Small intestine (tissue), 7 donors: ENCODE data around the gene CYSRT1. TPM values are rescaled to one million over a fixed set of nuclear protein-coding genes. Genes with fewer than 3 reads are reported as not detected.
A peak's percentile ranks its signal among the peaks of the same experiment; 100 is the strongest.

Experiments used
- DNase-seq, 2 donors: peaks; one replicate each; pipeline versions ENCODE4 v3.0.0 to v3.0.0-alpha.2; 2013
- FAIRE-seq: peaks from 2 replicates; lab custom pipeline; 2012; peaks lifted over from hg19 to GRCh38; lab: Jason Lieb, UNC
- H3K27ac ChIP-seq, 3 donors: one replicate each; pipeline ENCODE4 v1.5.1; 2013; ENCODE audit warnings: low read length in 2 of 3, mild to moderate bottlenecking in 2 of 3, control low read depth in 1 of 3, inconsistent platforms in 1 of 3, low read depth in 1 of 3, moderate library complexity in 1 of 3
- H3K27me3 ChIP-seq, 3 donors: one replicate each; pipeline ENCODE4 v1.6.1; 2013; ENCODE audit warnings: low read length in 3 of 3, inconsistent platforms in 1 of 3; ENCODE audit not compliant: control insufficient read depth in 3 of 3, insufficient read depth in 3 of 3
- H3K36me3 ChIP-seq, 3 donors: one replicate each; pipeline ENCODE4 v1.6.1; 2013; ENCODE audit warnings: low read length in 3 of 3, inconsistent platforms in 1 of 3, low read depth in 1 of 3, mild to moderate bottlenecking in 1 of 3, moderate library complexity in 1 of 3; ENCODE audit not compliant: control insufficient read depth in 3 of 3, insufficient read depth in 2 of 3
- H3K4me1 ChIP-seq, 3 donors: one replicate each; pipeline ENCODE4 v1.6.1; 2013; ENCODE audit warnings: low read length in 2 of 3, inconsistent platforms in 1 of 3, low read depth in 1 of 3, mild to moderate bottlenecking in 1 of 3, moderate library complexity in 1 of 3; ENCODE audit not compliant: control insufficient read depth in 3 of 3, insufficient read depth in 2 of 3
- H3K4me3 ChIP-seq, 3 donors: one replicate each; pipeline ENCODE4 v1.5.1; 2013; ENCODE audit warnings: low read length in 3 of 3, control low read depth in 1 of 3, inconsistent platforms in 1 of 3, low read depth in 1 of 3, mild to moderate bottlenecking in 1 of 3, moderate library complexity in 1 of 3
- H3K9me3 ChIP-seq, 2 donors: one replicate each; pipeline ENCODE4 v1.6.1; 2013; ENCODE audit warnings: low read depth in 1 of 2, low read length in 1 of 2; ENCODE audit not compliant: control insufficient read depth in 2 of 2, insufficient read depth in 1 of 2
- WGBS, 3 donors: extraction: QIAGEN DNeasy Blood & Tissue Kit; methylation state at CpG; one replicate each; pipeline ENCODE4 v1.1.7; 2013; 5-methylcytosine and 5-hydroxymethylcytosine counted together
- polyA plus RNA-seq, 4 donors: library from polyadenylated mRNA; stranded (reverse) in 3 of 4; unstranded in 1 of 4; fragments of 200-250 nt in 3 of 4; fragments of 120-200 nt in 1 of 4; gene quantifications; one replicate each; pipeline versions ENCODE4 v1.2.1 to v1.2.3, GENCODE V29; 2013
- donor health status: healthy with polysubstance abuse.
- donor health status: control.
- donor health status: control.
- donor health status: Bipolar disorder and iron deficiency.
- donor health status: healthy.

CYSRT1 gene
- polyA plus RNA-seq, 4 donors: 0.57 to 70.0 (median 1.5) TPM

DNA sequence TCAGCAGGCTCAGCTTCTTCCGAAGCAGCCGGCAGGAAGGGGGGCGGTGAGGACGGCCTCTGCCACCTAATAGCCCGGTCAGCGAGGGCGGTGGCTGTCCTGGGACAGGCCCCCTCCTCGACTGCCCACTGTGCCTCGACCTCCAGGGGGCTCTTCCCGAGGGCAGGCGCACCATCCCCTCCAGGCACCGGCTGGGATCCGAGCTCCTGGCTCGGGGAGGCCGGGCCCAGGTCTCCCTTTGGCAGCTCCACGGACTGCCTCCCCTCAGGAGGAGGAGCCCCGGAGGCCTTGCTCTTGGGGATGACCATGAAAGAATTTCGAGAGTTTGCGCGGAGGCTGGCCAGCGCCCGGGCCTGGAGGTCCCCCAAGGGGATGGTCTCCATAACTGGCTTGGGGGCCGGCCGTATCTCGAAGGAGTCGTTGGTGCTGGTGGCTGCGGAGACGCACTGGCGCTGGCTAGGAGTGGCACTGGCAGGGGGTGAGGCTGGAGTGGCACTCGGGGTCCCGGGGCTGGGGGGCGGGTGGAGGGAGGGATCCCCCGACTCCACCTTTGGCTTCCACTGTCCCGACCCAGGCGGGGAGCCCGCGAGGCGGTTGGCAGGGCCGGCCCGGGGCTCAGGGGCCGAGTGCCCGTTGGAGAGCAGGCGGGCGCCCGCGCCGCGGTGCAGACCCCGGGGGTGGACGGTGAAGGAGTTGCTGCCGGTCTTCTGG lies 25.4 kb upstream of the CYSRT1 start:
- FAIRE-seq: no peak
- no peaks in the 10 kb centered on the region for H3K27me3 ChIP-seq
- H3K36me3 ChIP-seq: peaks cover 0 to 36% (median 0%) of the 10 kb centered on the region in 3 donors
- no peaks in the 10 kb centered on the region for H3K9me3 ChIP-seq
- DNase-seq: peak in 1 of 2 donors; percentile 42
- H3K4me1 ChIP-seq: peaks cover 0 to 67% (median 5%) of the 10 kb centered on the region in 3 donors
- H3K4me3 ChIP-seq: peak overlapping the region; percentile 63 to 95 (median 82)
- H3K27ac ChIP-seq: peak overlapping the region; percentile 83 to 99 (median 94)
- WGBS, 3 donors: 8 to 20% (median 13%) methylated on average over 29 to 51 of the region's 51 CpGs

DNA sequence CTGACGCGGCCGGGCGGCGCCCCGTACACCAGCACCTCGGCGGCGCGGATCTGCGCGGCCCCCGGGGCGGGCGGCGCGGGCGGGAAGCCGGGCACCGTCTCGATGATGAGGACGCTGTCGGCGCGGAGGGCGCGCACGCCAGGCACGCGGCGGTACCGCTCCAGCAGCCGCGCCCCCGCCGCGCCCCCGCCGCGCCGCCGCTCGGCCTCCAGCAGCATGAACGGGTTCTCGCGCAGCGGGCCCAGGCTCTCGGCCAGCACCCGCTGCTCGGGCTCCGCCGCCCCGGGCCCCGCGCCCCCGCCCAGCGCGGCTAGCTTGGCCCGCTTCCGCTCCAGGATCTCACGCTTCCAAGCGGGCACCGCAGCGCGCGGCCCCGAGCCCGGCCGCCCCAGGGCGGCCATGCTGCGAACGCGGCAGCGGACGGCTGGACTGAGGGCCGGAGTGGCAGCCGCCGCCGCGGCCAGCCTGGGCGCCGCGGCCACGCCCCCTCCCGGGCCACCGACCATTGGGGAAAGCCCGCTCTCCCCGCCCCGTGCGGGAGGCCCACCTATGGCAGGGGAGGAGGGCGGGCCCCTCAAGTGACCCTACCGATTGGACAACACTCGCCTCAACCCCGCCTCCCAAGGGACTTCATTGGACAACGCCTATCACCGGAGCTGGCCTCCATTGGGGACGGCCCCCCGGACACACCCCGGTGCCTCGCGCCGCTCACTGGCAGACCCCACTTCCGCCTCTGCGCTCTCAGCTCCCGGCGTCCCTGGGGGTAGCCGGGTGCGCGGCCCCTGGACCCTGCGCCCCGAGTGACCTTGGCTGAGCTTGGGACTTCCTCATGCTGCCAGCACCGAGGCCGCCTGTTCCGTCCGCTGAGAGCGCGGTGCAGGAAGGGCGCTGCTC lies 24.4 kb upstream of the CYSRT1 start, which contains the start of gene TPRN:
TSS of gene TPRN (minus strand) at position 431 of the 894 bp plus-strand sequence. CDS start at position 401, 30 bp downstream.
- Histone ChIP-seq H3K27ac (peak within 1 kb of the TSS; percentile 83 to 99 (median 94)), H3K4me1 (peaks cover 0 to 60% (median 7%) of the 10 kb centered on the region in 3 donors), H3K27me3 (no peaks in the 10 kb centered on the region), H3K36me3 (peaks cover 0 to 26% (median 0%) of the 10 kb centered on the region in 3 donors), H3K9me3 (no peaks in the 10 kb centered on the region), H3K4me3 (peak within 1 kb of the TSS; percentile 66 to 95 (median 82))
- 0 to 1% (median 1%) methylated on average over 47 to 118 of the region's 118 CpGs for WGBS, 3 donors
- FAIRE-seq (no peak), DNase-seq (peak; percentile 99 to 100)

DNA sequence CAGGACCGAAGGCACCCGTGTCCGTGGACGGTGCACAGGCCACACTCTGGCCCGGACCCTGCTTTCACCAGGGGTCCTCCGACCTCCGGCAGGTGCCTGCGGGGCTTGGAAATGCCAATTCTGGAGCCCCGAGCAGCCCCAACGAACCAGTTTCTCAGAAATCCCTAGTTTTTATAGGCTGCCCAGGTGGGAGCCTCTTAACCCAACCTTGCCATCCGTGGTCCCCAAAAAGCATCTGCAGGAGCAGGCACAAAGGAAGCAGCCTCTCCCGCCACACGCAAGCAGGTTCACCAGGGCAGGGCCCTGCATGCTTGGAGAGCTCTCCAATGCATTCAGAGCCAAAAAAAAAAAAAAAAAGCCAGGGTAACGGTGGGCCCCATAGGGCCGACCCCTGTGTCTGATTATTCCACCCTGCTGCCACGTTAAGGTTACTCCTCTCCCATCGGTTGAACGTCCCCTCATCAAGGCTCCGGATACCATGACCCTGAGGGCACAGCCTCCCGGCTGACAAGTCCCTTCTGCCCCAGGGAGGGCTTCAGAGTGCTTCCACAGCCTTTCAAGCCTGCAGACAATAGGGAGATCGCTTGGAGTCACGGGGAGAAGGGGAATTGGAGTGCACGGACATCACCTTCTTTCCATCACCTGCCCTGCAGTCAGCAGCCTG lies 23.6 kb upstream of the CYSRT1 start:
- Histone ChIP-seq H3K27ac (peak overlapping the region; percentile 74 to 88 (median 78)), H3K4me3 (peak overlapping the region; percentile 50 to 95 (median 66)), H3K9me3 (no peaks in the 10 kb centered on the region), H3K4me1 (peaks cover 4 to 56% (median 10%) of the 10 kb centered on the region in 3 donors), H3K27me3 (no peaks in the 10 kb centered on the region), H3K36me3 (peaks cover 0 to 22% (median 0%) of the 10 kb centered on the region in 3 donors)
- 12 to 19% (median 17%) methylated on average over 23 of the region's 23 CpGs for WGBS, 3 donors
- FAIRE-seq (no peak), DNase-seq (no peak)

DNA sequence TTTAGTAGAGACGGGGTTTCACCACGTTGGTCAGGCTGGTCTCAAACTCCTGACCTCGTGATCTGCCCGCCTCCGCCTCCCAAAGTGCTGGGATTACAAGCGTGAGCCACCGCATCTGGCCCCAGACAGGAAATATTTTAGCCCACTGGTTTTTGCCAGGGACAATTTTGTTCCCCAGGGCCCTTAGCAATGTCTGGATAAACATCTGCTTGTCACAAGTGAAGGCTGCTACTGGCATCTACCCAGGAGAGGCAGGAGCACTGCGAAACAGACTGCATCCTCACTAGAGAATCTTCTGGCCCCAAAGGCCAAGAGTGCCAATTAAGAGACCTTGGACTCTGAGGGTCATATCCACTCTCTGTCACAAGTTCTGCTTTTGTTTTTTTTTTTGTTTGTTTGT lies 22.0 kb upstream of the CYSRT1 start:
- WGBS, 3 donors: 73 to 81% (median 74%) methylated on average over 8 of the region's 8 CpGs
- H3K4me1 ChIP-seq: peaks cover 5 to 44% (median 13%) of the 10 kb centered on the region in 3 donors
- H3K4me3 ChIP-seq: no peak overlapping the region
- H3K27ac ChIP-seq: no peak overlapping the region
- H3K36me3 ChIP-seq: peaks cover 0 to 19% (median 0%) of the 10 kb centered on the region in 3 donors
- H3K27me3 ChIP-seq: no peaks in the 10 kb centered on the region
- DNase-seq: no peak
- no peak for FAIRE-seq
- no peaks in the 10 kb centered on the region for H3K9me3 ChIP-seq

DNA sequence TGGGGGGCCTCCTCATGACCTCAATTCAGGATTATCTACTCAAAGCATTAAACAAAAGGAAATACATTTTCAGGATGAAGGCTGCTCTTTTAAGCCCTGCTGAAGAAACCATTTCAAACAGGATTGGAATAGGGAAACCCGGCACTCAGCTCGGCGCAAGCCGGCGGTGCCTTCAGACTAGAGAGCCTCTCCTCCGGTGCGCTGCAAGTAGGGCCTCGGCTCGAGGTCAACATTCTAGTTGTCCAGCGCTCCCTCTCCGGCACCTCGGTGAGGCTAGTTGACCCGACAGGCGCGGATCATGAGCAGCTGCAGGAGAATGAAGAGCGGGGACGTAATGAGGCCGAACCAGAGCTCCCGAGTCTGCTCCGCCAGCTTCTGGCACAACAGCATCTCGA lies 20.2 kb upstream of the CYSRT1 start:
- no peak for DNase-seq
- H3K4me3 ChIP-seq: peak overlapping the region; percentile 87 to 95 (median 91)
- FAIRE-seq: no peak
- peaks cover 5 to 31% (median 13%) of the 10 kb centered on the region in 3 donors for H3K4me1 ChIP-seq
- no peaks in the 10 kb centered on the region for H3K27me3 ChIP-seq
- H3K9me3 ChIP-seq: no peaks in the 10 kb centered on the region
- peak overlapping the region; percentile 67 to 92 (median 92) for H3K27ac ChIP-seq
- 2 to 14% (median 4%) methylated on average over 21 of the region's 21 CpGs for WGBS, 3 donors
- H3K36me3 ChIP-seq: peaks cover 0 to 14% (median 0%) of the 10 kb centered on the region in 3 donors

DNA sequence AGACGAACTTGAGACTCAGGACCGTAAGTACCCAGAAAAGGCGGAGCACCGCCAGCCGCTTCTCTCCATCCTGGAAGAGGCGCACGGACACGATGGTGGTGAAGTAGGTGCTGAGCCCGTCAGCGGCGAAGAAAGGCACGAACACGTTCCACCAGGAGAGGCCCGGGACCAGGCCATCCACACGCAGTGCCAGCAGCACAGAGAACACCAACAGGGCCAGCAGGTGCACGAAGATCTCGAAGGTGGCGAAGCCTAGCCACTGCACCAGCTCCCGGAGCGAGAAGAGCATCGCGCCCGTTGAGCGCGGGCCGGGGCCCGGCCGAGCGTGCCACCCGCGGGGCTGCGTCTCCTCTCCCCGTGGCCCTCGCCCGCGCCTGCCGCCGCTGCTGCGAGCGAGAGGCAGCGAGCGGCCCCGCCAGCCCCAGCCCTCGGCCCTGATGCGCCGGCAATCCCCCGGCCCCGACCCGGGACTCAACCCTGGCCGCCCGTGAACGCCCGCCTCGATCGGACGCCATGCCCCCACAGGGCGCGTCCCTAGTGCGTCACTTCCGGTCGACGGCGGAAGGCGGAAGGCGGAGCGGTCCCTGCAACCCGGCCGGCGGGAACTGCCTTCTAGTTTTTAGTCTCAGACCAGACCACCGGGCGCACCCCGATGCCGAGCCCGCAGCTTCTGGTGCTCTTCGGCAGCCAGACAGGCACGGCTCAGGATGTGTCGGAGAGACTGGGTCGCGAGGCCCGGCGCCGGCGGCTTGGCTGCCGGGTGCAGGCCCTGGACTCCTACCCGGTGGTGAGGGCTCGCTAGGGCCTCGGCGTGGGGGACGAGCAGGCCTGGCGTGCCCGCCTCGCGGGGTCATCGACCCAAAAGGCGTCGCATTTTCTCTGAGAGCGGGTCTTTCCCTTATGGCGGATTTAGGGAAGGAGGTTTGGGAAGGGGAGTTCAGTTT lies 19.6 kb upstream of the CYSRT1 start, which contains the start of the genes NDOR1 and TMEM203:
TSS of gene NDOR1 (plus strand) at position 575 of the 944 bp plus-strand sequence. CDS start at position 653, 78 bp downstream.
TSS of gene TMEM203 (minus strand) at position 523 of the 944 bp plus-strand sequence. CDS start at position 289, 234 bp downstream.
- FAIRE-seq: no peak
- H3K27me3 ChIP-seq: no peaks in the 10 kb centered on the region
- peak within 1 kb of the TSS; percentile 67 to 92 (median 92) for H3K27ac ChIP-seq

DNA sequence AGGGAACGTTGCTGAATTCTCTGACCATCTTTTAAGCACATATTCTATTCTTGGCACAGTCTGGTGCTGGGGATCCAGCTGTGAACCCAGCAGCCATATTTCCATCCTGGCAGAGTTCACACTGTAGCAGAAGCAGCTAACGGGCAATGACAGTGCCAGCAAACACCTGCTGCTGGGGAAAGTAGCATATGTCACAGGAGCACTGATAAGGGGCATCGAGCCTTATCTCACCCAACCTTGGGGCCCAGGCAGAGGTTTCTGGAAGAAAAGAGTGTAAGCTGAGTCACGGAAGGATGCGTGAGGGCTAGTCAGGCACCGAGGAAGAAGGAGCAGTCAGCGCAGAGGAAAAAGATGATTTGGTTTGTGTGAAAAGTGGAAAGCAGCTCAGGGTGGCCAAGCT lies 18.4 kb upstream of the CYSRT1 start:
- H3K4me3 ChIP-seq: peak overlapping the region in 1 of 3 donors; percentile 95
- H3K9me3 ChIP-seq: no peaks in the 10 kb centered on the region
- DNase-seq (no peak), FAIRE-seq (no peak)
- H3K27me3 ChIP-seq: no peaks in the 10 kb centered on the region
- no peak overlapping the region for H3K27ac ChIP-seq
- H3K4me1 ChIP-seq: peaks cover 5 to 27% (median 13%) of the 10 kb centered on the region in 3 donors
- 56 to 71% (median 59%) methylated on average over 7 of the region's 7 CpGs for WGBS, 3 donors
- H3K36me3 ChIP-seq: peaks cover 0 to 24% (median 0%) of the 10 kb centered on the region in 3 donors

More for the DNA sequence above, 19.6 kb upstream of the CYSRT1 start, which contains the start of the genes NDOR1 and TMEM203:
- H3K36me3 ChIP-seq: peaks cover 0 to 19% (median 0%) of the 10 kb centered on the region in 3 donors
- peaks cover 5 to 31% (median 13%) of the 10 kb centered on the region in 3 donors for H3K4me1 ChIP-seq
- peak; percentile 86 to 97 for DNase-seq
- 0 to 1% (median 1%) methylated on average over 77 to 98 of the region's 98 CpGs for WGBS, 3 donors
- no peaks in the 10 kb centered on the region for H3K9me3 ChIP-seq
- H3K4me3 ChIP-seq: peak within 1 kb of the TSS; percentile 87 to 95 (median 91)
